GM10847 (cell line): ENCODE measurements around the gene MEIG1.

ENCODE experiments used
- POLR2A ChIP-seq: IDR thresholded peaks from 2 replicates; pipeline ENCODE4 v1.6.1; 2011; ENCODE audit not compliant: insufficient read length; ENCODE audit errors: extremely low read depth

Gene MEIG1, protein sequence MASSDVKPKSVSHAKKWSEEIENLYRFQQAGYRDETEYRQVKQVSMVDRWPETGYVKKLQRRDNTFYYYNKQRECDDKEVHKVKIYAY

DNA sequence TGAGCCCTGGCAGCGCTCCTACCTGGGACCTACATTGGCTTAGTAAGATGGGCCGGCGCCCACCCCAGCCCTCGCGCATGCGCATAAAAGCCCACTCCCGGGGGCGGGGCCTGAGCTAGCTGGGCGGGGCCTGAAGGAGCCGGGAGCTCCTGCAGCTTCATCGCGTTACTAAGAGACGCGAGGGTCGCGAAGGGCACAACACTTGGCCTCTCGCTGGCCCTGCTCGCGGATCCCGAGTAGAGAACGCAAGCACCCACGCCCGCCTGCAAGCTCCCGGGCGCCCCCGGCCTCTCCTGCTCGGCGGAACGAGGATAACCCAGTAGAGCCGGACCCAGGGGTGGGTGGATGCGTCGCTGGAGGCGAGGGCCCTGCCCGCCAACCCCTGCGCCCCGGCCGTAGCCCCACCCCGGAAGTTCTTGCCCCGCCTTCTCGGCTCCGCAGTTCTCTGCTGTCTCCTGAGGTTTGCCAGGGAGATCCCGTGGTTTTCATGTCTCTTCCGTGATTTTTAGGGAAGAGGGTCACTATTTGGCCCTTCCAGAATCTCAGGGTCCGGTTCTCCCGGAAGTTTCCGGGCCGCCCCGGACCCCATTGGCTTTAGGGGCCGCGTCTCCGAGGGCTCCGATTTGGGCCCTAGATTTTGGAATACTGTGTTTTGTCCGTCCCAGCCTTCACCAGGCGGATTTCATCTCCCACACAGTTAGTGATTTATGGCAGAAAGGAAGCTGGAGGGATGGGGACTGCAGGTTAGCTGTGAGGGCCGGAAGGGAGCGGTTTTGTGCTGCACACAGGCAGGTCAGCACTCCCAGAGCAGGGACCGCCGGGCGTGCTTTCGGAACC lies at the start of gene MEIG1:
MEIG1 (plus strand) TSS at position 168 of the 837 bp plus-strand sequence. CDS start 7,081 bp downstream, outside the sequence.
- peak; percentile 49 for TF ChIP-seq POLR2A

DNA sequence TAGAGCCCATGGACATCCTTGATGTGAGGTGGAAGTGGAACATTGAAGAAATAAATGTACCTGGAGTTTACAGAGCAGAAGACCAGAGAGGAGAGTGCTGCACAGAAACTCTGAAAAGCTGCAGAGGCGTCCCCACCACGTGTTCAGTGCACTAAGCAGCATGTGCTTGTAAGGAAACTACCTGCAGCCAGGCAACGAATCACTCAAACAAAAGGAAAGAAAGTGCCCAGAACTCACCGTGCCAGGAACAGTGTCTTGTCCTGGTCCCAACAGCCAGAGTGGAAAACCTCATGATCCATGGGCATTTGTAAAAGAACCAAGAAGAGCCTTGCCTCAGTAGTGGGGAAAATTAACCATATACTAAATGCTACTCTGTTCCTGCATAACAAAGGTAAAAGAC lies 48.2 kb upstream of the MEIG1 start:
- TF ChIP-seq POLR2A: no peak

DNA sequence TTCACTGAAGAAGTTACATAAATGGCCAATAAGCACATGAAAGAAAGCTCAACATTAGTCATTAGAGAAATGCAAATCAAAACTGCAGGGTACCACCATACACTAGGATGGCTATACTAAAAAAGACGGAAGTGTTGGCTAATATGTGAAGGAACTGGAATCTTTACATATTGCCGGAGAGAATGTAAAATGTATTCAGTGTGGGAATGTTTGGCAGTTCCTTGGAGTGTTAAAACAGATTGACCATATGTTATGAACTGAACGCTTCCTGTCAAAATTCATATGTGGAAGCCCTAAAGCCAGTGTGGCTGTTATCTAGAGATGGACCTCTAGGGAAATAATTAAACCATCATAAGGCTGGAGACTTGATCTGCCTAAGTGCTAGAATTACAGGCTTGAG lies 47.4 kb upstream of the MEIG1 start:
- no peak for TF ChIP-seq POLR2A

DNA sequence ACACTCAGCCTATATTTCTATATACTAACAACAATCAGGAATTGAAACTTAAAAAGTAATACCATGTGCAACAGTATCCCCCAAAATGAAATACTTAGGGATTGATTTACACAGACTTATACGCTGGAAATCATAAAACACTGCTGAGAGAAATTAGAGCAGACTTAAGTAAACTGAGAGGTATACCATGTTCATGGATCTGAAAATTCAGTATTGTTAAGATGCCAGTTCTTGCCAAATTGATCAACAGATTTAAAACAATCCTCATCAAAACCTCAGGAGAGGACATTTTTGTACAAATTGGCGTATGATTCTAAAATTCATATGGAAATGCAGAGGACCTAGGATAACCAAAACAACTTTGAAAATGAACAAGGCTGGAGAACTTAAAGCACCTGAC lies 42.6 kb upstream of the MEIG1 start:
- no peak for TF ChIP-seq POLR2A

DNA sequence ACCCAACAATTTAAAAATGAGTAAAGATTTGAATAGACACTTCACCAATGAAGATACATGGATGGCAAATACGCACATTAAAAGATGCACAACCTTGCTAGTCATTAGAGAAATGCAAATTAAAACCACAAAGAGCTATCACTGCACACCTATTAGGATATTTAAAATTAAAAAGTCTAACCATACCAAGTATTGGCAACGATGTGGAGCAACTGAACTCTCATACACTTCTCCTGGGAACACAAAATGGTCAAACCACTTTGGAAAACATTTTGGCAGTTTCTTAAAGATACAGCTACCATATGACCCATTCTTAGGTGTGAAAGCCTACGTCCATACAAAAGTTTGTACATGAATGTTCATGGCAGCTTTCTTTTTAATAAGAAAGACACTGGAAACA lies 41.4 kb upstream of the MEIG1 start:
- no peak for TF ChIP-seq POLR2A

DNA sequence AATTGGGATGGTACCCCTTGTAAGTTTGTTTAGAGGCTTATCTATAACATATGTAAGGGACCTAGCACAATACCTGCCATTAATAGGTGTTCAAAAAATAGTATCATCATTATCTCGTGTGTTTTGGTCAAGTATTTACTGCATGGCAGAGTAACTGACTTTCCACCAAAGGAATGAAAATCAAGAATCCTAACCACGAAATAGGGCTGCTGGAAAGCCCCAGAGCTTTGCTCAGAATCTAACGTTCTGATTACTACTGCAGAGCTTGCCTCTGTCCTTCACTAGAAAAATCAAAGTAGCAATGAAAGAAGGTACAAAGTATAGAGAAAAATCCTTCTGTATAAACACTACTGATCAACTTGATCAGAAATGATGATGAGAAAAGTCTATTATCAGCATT lies 40.2 kb upstream of the MEIG1 start:
- no peak for TF ChIP-seq POLR2A

DNA sequence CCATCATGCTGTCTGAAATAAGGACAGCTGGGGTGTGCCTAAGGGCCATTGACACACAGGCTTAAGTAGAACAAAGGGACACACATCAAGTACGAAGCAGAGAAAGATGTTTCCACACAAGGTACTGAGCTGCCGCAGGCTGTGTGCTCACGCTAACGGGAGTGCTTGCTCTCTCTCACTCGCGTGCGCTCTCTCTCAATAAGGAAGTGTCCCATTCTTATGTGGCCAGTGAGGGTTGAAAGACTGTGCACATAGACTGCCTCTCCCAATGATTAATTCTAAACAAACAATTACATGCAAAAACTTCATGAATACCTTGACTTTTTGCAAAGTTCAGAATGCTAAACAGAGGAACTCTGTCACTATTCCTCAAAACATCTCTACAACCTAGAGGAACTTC lies 35.2 kb upstream of the MEIG1 start:
- TF ChIP-seq POLR2A: no peak

DNA sequence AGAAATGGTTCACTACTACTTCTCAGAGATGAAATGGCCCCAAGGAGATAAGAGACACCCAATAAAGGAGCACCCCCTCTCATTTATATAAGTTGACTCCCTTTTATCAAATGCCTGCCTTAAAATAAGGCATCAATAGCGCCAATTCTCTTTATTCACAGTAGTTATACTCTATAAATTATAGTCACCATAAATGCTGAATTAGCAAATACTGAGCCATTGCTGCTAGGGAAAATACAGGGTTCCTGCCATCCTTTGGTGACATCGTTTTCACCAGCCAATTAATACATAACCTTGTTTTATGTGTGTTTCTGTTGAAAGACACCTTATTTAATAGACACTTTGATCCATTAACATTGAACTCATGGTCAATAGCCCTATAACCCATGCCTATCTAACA lies 33.9 kb upstream of the MEIG1 start:
- no peak for TF ChIP-seq POLR2A

DNA sequence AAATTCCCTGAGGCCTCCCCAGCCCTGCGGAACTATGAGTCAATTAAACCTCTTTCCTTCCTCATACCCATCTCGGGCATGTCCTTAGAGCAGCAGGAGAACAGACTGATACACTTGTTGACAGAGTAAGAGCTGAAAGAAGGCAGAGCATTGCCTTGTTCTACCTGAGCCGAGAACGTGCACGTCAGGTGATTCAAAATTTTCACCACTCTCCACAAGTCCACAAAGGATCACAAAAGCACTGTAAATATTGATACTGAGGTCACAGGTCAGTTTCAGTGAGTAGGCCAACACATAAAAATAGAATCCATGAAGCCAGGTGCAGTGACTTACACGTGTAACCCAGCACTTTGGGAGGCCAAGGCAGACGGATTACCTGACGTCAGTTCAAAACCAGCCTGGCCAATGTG lies 33.1 kb upstream of the MEIG1 start:
- TF ChIP-seq POLR2A: no peak

DNA sequence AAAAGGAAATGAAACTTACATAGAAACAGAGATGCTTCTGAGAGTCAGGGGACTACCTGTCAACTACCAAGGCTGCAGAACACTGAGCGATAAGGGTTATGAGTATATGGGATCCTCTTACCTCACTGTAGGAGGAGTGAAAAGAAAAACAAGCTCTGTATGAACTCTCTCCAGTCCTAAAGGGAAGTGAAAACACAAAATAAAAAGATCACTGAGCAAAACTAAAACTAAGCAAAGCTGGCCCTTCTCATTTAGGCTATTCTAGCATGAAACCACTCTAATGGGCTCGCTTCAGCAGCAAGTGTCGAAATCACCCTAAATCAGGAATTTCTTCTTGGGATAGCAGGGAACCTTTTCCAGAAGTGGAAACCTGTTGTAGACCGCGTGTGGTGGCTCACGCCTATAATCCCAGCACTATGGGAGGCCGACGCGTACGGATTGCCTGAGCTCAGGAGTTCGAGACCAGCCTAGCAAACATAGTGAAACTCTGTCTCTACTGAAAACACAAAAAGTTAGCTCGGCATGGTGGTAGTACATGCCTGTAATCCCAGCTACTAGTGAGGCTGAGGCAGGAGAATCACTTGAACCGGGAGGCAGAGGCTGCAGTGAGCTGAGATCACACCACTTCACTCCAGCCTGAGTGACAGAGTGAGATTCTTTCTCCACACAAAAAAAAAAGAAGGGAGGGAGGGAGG lies 32.3 kb upstream of the MEIG1 start:
- no peak for TF ChIP-seq POLR2A

DNA sequence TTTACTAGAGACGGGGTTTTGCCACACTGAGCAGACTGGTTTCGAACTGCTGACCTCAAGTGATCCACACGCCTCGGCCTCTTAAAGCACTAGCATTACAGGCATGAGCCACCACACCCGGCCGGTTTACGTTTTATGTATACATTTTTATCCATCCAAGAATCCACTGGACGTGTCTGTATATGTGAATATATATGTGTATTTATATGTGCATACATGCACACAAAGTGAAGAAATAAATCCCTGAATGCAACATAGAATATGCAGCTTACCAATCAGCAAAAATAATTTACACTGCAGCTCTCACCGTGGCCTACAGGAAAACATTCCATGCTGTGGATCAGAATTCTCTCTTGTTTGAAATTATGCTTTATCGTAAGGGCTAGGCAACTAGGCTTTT lies 28.6 kb upstream of the MEIG1 start:
- TF ChIP-seq POLR2A: no peak

DNA sequence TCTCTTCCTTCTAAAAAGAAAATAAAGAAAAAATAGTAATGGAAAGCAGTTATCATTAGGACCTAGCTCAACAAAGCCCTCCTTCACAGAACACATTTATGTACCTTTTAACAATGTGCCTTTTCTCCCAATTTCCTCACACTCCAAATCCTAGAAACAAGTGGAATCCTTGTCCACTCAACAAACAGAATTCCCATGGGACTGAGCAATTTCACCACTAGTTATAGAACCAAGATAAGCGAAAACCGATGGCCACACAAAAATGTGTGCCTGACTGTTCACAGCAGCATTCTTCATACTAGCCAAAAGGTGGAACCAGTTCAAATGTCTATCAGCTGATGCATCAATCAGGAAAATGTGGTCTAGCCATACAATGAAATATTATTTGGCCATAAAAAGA lies 22.6 kb upstream of the MEIG1 start:
- no peak for TF ChIP-seq POLR2A

DNA sequence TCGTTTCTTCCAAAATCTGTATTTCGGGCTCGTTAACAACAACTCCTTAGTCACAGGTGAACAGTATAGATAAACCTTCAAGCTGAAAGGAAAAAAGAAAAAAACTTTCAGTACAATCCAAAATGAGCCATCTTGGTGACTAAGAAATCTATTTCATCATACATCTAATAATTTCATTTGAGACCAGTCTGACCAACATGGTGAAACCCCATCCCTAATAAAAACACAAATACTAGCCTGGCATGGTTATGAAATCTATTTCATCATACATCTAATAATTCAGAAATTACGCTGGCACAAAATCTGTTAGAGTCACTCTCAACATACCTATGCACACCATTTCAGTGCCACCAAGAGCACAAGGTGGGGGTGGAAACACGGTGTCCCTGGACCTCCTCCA lies 14.1 kb upstream of the MEIG1 start:
- TF ChIP-seq POLR2A: no peak

DNA sequence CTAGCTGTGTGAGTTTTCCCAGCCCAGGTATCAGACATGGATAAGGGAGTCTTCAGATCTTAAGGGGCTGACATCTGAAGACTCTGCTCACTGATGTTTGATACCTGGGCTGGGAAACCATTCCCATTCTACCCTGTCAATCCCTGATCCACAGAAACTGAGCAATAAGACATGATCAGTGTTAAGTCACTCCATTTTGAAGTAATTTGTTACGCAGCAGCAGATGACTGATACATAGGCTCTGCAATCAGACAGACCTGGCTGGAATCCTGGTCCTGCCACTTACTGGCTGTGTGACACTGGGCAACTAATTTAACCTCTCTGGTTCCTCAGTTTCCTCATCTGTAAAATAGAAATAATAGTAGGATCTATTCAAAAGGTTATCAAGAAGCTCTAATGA lies 11.9 kb upstream of the MEIG1 start:
- no peak for TF ChIP-seq POLR2A

DNA sequence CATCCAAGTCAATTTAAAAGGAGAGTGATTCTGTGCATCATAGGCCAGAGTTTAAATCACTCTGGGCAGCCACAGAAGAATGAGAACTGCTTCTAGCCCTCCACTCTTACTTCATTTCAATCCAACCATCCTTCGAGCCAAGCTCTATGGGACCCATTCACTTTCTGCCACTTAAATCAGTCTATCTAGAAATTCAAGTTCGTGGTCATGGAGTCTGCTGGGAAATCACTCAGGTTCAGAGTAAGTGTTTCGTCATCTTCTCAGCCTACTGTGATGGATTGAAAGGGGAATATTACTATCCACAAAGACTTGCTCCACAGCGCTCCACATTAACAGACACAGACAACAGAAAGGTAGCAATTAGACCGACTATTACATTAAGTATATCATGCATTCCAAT lies 9.9 kb upstream of the MEIG1 start:
- no peak for TF ChIP-seq POLR2A

DNA sequence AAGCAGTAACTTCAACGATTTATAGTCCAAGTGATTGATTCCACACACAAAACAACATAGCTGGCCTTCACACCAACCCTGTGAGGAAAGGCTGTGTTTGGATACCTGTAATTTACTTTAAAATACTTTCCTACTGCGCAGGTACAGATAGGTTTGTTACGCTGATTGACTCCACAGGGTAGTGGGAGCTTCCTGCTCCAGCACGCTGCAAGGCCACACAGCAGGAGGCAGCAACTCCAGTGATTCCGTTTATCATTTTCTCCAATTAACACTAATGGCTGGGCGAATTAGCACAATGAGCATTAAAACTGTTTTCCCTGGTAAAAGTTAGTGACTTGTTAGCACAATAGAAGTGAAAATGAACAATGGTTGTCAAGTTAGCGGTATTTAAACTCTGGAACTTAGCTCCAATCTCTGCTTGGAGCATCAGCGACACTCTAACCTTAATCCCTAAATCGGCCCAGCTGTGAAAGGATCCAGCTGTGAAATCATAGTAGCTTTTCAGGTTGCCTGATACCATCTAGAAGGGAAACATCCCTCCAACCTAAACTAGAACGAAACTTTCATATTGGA lies 6.3 kb upstream of the MEIG1 start:
- TF ChIP-seq POLR2A: no peak
